Activated CD8-positive, alpha-beta memory T cell treated with anti-CD3 and anti-CD28 coated beads for 1 hour (primary cell): ENCODE measurements around the gene MLLT3.

Source experiments
- DNase-seq, 2 donors: peaks; one replicate each; pipeline ENCODE4 v3.0.0-alpha.2; 2020; ENCODE audit warnings: low read depth in 1 of 2; ENCODE audit errors: extremely low read depth in 1 of 2

Gene MLLT3

DNA sequence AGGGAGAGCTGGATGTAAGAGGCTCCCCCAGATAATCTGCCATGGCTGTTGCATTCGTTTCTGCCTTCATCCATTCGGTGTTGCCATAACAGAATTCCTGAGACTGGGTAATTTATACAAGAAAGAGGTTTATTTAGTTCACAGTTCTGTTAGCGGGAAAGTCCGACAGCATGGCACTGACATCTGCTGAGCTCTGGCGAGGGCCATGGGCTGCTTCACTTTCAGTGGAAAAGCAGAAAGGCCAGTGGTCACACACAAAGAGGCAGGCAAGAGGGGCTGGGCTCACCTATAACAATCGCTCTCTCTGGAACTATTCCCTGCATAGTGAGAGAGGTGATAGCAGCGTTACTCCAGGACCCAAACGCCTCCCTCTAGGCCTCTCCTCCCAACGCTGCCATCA lies 305.9 kb downstream of the MLLT3 start:
- no peak for DNase-seq

DNA sequence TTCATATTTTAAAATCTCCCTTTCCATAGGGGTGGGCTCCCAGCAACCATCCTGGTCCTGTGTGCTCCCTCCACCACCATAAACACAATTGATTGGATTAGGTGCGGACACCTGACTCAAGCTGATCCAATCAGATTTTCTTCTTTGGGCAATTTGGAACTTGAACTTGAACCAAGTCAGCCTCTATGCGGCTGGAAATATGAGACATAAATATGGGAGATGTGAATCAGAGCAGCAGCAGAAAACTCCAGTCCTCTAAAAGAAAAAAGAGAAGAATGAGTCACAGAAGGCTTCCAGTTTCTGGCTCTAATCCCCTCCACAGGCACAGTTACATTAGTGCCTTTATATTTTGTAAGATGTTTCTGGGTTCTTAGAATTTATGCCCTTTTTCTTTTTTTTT lies 306.6 kb downstream of the MLLT3 start:
- no peak for DNase-seq

DNA sequence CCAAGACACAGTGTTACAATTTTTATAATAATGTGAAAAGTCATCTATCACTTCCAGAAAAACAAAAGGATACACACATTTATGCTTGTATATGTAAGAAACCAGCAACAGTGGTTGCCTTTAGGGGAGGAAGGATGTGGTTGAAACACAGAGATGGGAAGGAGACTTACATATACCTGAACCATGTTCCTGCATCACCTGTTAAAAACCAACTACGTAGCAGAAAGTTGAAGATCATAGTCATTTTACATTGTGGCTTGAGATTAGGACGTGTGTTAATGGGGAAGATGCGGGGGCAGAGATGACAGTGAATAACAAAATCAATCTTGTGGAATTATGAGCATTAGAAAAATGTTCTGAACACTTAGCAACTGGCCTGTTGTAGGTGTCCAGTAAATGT lies 307.3 kb downstream of the MLLT3 start:
- DNase-seq, result no peak

DNA sequence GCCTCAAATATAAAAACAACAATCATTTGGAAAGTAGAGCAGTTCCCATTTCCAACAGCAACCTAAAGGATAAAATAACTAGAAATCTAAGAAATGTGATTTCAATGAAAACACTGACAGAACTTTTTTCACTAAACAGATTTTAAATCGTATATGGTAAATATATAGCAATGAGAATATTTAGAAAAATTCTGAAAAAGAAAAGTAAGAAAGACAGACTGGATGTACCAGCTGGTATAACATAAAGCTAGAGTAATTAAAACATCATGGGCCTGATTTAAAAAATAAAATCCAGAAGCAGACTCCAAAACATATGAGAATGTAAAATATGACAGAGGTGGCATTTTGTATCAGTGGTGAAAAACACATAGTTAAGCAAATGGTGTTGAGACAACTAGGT lies 308.9 kb downstream of the MLLT3 start:
- DNase-seq, result no peak

DNA sequence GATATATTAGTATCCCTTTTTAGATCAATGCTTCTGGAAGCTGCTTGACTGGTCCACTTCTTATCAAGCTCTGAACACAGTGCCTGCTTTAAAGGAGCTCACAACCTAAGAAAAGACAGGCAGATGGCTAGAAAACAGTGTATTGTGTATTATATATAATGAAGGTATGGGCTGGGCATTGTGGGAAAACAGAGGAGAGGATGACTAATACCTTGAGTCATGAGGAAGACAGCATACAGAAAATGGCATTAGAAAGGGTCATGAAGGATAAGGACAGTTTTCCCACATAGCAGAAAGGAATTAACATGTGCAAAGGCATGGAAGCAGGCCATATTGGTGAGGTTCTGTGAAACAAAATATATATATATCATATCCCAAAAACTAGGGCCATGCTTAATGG lies 309.6 kb downstream of the MLLT3 start:
- DNase-seq, result no peak

DNA sequence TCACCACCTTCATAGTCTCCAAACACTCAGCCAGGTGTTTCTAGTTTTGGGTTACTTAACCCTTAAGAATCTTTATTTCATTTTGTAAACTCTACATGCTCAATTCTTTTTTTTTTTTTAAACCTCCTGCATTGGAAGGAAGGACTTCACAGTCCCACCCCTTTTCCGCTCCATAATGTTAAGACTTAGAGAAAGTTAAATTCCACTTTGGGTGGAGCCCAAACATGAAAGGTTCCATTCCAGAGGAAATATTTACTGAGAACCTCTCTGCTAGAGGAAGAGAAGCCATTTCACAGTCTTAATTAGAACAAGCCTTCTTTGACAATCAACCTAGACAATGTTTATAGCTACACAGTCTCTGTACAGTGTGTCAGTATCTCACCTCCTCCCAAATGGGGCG lies 312.3 kb downstream of the MLLT3 start:
- no peak for DNase-seq

DNA sequence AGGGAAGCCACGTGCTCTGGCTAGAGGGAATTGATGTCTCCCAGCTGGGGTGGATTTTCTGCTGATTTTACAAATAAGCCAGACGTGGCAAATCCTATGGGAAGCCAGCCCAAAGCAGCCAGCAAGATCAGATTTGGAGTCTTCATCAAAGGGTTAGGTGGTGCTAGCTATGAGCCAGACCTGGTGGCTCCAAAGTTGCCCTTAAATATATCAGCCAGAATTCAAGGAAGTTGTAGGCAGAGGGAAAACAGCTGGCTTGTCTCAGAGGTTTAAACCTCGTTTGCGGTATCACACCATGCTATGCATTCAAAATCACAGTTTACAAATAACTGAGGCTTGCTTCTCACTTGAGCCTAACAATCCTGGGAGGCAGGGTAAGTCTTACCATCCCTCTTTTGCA lies 313.2 kb downstream of the MLLT3 start:
- no peak for DNase-seq

DNA sequence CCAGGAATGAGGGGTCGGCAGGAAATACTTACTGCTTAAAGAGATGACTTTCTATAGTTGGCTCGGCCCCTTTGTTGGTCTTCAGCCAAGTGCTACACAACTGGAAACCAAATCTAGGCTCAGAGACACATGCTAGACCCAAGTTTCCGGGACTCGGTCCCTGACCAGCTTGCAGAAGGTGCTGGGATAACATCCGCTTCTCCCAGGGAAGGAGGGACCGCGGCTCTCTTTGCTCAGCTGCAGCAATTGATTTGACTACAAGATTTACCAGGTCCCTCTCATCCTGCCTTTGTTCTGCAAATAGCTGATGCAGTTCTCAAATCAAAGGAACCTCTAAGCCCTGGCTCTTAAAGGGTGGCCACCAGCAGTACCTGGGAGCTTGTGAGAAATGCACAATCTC lies 314.7 kb downstream of the MLLT3 start:
- DNase-seq, result no peak

DNA sequence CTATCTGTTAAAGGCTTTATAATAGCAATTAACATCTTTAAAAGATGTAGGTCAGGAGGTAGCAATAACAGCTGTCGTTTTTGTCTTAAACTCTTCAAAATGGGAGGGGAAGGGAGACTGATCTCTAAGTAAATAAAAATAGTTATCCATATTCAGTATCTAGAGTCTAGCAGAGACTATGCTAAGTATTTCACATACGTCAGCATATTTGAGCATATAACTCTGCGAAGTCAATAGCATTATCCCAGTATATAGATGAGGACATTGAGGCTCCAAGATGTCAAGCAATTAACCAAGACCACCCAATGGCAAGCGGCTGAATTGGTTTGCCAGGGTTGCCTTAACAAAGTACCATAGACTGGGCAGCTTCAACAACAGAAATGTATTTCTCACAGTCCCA lies 316.8 kb downstream of the MLLT3 start:
- DNase-seq, result no peak

DNA sequence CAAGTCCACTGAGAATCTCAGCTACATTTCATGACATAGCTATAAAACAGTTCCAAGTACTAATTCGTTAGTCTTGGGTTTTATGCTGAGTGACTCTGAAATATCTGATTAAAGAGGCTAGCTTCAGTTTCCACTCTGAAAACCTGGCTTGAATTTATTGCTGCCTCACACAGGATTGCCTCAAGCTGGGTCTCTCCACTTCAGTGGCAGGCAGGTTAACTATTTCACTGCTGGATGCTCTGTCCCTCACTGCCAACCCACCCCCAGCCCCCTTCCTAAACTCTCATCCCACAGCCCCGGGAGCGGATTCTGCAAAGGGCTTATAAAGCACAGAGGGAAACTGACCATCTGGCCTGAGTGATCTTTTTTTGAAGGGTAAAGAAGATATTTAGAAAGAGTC lies 318.3 kb downstream of the MLLT3 start:
- DNase-seq, result no peak

DNA sequence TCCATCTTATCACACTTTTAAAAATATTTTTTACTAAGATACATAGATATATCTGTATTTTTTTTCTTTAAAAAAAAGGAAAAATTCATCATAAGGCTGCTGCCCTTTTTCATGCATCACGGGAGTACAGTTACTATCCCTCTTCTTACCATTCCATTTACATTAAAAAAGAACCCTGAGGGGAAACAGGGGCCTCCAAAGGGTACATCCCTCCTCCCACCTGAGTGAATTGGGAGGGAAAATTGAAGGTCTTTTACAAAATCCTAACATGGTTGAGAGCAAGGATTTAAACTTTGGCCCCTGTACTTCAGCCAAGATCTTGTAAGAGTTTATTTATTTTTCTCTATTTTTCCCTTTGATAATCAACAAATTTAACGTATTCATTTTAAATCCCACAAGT lies 319.2 kb downstream of the MLLT3 start:
- no peak for DNase-seq

DNA sequence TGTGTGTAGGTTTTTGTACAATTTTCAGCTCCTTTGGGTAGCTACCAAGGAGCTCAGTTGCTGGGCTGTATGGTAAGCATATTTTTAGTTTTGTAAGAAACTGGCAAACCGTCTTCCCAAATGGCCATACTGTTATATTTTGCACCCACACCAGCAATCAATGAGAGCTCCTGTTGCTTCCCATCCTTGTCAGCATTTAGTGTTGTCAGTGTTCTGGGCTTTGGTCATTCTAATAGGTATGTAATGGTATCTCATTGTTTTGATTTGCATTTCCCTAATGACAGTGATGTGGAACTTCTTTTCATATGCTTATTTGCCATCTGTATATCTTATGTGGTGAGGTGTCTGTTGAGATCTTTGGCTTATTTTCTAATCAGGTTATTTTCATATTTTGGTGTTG lies 320.1 kb downstream of the MLLT3 start:
- DNase-seq, result no peak

DNA sequence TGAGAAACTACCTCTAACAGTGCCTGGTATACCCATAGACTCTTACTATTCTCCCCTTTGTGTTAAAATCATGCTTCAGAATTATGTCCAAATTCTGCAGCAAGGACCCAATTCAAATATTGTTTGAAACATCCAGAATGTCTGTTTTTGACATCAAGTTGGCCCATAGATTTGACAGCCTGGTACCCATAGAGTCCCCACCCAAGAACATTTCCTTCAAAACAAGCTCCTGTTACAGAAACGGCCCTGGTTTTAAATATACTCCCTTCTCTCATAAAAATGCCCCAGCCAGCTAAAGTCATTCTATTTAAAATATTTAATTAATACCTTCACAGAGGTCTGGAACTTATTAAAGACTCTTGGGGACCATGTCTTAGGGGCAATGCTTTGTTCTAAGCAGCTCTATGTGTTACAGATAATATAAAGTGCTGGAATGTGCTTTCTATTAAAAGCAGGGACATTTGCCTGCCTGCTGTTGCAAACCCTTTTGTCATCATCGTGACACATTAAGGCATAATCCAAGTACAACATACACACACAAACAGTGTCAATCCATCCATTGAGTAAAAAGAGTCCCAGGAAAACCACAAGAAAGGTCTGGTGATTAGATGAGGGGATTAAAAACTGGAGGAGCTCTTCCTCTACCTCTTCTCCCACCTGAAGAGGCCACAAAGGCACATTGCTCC lies 321.7 kb downstream of the MLLT3 start:
- DNase-seq, result no peak

DNA sequence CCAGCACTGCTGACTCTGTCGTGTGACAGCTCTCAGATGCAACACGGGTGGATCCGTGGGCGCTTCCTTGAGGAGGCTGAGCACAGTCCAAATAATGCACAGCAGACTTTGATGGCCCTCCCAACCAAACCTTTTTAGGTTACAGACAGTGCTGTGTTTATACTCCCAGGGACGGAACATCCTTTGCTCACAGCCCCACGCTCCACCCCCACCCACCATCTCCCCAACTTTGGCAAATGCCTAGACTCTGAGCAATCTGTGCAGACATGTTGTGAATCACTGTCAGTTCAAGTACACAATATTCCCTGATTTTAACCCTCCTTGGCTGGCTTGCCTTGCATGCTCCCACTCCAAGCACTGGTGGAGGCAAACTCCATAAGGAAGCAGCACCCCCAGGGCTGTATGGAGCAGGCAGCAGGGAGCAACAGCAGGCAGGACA lies 324.6 kb downstream of the MLLT3 start:
- DNase-seq, result no peak

DNA sequence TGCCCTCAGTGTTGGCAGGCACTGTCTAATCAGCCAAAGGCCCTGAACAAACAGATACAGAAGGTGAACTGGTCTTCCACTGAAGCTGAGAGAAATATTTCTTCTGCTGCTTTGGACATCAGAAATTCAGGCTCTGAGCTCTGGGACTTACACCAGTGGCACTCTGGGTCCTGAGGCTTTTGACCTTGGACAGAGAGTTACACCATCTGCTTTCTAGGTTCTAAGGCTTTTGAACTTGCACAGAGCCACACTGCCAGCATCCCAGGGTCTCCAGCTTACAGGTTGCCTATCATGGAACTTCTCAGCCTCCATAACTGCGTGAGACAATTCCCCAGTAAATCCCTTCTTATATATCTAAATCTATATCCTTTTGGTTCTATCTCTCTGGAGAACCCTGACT lies 326.7 kb downstream of the MLLT3 start:
- DNase-seq, result no peak

DNA sequence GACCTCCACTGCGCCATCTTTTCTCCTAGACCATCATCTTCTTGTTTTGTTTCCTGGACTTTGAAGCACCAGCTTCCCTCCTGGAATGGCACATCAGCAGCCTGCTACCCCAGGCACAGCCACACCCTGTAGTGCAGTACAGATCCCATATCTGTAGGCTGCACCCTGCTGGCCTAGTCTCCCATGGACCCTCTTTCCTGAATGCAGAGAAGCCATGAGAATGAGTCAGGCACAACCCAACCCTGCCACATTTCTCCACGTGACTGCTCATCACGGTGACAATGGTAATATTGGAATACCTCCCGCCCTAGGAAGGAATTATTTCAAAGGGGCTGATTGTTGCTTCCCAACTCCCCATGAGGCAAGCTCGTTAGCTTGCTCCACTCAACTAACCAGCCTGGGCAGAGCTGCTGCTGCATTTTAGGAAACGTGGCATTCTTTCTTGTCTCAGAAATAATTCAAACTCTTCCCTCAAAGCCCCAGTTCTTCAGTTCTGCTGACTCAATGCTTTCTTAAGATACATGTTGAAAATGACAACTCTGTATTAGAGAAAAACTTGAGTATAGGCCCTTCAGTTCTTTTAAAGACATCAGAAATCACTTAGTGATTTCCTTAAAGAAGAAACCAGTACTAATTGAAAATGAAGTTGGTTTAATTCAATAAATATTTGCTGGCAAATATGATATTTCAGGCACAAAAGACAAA lies 328.1 kb downstream of the MLLT3 start:
- DNase-seq, result no peak

DNA sequence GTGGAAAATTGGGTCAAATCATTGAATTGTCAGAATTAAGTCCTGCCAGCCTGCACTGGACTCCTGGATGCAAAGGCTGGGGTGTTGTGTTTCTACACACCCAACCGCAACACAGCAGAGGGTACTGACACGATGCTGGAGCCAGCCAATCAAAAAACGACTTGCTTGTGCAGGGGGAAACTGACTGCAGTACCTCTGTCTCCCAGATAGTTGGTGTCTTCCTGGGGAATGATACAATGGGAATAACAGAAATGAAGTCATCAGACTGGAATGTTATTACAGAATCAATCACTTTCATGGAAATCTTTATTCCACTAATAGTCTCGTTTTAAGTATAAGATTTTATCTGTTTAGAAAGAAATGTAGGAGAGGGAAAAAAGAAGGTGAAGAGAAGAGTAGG lies 330.3 kb downstream of the MLLT3 start:
- DNase-seq, result no peak
